ENCODE measurements around the gene SULF2.

The SULF2 gene

DNA sequence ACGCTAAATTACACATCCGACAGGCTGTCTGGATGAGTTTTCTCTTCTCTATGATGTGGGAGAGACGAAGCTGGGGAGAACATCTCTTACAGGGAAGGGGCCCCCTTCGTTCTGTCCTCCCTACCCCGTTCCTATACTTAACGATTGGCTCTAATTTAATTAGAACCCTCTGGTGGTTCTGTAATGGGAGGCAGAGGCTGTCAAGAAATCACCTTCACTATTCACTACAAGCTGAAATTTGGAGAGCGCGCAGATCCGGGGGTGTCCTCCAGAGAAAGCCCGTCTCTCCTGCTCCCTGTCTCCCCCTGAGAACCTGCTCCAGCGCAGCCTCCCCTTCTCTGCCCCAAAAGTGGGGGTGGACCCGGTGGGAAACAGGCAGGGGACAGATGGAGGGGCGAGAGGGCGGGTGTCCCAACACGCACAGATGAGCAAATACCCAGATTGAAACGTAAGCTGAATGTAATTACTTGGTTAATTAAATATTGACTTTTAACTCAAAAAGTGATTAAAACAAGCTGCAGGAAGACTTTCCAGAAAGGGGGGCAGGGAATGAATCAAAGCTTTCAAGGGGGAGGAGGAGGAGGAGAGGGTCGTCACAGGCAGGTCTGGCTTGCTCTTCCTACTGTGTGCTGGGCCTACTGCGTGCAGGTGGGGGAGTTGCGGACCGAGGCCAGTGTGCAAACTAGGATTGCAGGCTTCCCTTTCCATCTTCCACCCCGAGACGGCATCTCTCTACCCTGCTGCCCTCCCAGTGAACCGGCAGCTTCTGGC lies 1.3 kb downstream of the SULF2 start:
- DNase-seq = no peak

DNA sequence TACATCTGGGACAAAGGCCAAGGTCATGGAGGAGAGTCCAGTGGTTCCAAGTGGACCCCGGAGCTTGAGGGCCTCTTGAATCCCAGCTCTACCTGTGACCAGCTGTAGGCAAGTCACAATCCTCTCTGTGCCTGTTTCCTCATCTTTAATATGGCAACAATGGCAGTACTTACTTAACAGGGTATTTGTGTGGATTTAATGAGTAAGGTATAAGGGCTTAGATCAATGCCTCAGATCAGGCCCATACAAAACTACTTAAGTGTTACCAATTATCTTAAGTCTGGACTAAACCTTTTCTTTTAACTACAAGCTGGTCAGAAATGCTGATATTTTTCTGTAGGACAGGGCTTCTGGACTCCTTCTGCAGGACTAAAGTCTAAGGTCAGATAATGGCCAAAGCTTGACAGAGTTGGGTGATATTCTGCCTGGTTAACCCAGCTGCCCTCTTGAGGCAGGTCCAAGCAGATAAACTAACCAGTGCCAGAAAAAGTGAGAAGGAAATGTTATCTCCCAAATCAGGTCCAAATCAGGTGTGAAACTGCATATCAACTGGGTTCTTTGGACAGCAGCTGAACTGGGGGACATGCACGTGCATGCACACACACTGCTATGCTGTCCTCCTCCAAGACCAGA lies 2.2 kb downstream of the SULF2 start:
- no peak for DNase-seq

DNA sequence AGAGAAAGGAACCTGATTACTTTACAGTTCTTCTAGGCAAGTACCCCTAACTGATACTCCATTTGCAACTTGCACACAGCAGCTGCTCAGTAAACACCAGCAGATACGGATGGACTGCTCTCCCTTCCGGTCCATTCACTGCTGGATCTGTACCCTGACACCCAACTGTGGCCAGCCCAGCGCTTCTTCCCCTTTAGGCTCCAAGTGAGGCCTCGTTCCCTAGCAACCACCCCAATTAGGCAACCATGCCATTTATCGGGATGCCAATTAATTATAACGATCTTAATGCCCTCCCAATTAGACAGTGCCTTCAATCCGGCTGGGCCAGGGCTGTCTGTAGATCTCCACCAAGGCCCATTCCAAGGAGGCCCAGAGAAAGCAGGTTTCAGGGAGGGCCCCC lies 3.2 kb downstream of the SULF2 start:
- no peak for DNase-seq

DNA sequence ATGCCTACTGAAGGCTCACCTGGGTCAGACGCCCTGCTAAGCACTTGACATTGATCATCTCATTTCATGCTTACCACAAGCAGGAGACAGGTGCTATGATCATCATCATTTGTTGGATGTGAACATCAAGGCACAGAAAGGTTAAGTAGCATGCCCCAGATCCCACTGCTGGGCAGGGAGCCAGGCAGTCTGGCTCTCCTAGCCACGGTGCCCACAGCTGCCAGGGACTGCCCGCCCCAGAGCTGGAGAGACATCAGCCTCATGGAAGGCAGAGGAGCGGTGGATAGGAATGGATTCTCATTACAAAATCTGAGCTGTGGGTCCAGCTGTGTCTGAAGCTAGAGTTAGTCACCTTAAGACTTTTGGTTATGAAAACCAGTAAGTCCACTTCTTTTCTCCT lies 3.6 kb downstream of the SULF2 start:
- DNase-seq = no peak

DNA sequence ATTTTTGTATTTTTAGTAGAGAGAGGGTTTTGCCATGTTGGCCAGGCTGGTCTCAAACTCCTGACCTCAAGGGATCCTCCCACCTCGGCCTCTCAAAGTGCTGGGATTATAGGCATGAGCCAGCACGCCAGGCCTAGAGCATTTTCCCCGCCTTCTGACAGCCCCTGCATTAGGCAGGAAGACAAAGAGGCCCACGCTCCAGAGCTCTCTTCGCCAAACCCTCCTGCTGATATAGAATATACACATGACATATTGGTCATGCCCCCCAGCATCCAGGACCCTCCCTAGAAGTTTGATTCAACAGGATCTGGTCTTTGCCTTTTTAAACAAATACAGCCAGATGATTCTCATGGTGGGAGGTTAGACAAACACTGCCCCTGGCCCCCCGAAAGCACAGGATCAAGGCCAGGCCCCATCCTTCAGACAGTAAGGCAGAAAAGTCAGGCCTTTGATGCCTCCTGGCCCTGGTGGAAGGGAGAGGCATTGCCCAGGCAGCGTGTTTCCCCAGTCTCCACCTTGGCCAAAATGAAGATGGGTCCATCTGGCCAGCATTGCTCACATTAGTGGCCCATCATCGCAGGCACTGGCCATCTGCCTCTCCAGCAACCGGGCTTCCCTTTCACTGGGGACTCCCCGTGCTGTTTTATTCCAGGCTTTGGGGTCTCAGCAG lies 4.4 kb downstream of the SULF2 start:
- no peak for DNase-seq

DNA sequence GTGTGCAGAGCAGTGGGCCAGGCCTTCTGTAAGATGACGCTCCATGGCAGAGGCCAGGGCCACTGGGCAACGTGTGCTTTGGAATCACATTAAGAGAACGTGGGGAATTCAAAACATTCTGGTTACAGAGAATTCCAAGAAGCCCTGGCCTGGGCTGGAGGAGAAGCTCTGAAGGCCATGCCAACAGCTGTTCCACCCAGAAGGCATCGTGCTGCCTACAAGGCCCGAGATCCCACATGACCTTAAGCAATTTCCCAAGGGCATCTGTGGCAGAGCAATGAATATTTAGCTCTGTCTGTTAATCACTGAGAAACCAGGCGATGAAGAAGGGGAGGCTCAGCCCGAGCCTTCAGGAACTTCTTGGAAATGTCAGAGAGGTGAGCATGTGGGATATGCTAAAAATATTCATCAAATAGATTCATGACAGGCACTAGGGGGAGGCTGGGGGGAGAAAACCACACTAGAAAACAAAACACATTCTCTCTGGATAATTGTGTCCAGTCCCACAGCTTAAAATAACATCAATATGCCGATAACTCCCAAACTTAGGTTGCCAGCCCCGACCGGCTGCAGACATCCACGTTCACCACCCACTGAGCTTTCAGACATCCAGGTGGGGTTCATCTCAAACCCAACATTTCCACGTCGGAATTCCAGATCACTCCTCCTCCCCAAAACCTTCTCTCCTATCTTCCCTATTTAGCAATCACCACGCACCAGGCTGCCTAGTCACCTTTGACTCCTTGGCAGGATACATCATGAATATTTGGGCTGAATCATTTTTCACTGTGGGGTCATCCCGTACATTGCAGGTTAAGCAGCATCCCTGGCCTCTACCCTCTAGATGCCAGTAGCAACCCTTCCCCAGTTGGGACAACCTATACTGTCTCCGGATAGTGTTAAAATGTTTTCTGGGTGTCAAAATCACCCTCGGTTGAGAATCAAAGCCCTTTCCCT lies 6.6 kb downstream of the SULF2 start:
- no peak for DNase-seq

DNA sequence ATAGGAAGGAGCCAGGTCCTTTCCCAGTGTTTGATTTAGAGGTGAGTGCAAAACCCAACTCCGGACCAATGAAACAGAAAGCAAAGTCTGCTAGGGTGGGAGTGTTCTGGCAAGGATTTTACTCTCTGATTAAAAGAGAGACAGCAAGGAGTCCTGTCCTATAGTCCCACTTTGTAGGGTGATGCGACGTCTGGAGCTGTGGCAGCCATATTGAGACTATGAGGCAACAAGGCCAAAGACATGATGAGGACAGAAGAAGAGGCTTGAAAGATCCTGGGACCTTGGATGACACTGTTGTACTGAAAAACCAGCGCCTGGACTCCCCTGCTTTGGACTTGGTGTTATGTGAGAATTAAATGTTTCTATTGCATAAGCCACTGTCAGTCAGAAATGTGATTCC lies 8.1 kb downstream of the SULF2 start:
- no peak for DNase-seq

DNA sequence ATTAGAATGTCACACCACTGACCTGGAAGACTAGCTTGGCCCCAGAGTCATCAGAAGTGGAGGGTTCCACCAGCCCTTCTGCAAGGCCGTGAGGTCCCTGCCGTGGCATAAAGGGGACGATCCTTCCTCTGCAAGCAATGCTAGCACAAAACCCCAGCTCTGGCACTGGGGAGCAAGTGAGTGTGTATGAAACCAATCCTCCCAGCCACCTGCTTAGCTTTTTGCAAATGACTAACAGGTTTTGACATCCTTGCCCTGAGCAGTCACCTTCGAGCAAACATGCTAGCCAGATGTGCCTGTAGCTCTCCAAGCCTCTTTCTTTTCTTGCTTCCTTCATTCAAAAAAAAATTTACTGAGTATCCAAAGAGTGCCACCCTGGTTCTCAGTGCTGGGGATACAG lies 8.6 kb downstream of the SULF2 start:
- DNase-seq = no peak

DNA sequence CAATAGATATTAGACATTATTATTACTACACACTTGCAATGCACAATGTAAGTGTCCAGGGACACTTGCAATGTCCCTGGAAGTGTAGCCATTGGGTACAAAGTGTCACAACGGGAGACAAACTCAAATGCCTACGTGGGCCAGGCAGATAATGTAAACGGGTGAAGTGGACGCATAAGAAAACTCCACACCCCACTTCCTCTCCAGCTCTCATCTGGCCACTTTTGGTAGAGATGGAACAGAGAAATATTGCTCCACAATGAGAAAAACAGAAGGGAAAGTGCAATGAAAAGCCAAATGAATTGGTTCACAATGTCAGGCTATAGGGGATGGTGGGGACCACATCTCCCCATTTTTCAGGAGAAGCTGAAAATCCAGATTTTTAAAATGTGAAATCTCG lies 9.4 kb downstream of the SULF2 start:
- no peak for DNase-seq

DNA sequence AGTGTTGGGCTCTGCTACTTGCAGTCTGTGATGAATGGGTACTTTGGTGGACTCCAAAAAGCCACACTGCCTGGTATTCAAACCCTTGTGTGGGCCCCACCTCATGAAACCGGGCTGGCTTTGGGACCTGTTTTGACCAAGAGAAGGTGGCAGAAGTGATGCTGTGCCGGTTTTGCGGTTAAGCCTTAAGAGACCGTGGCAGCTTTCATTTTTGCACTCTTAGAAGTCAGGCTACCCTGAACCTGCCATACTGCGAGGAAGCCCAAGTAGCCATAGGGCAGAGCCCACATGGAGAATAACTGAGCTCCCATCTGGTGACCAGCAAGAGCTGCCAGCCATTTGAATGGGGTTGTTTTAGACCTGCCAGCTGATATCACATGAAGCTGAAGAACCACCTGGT lies 10.2 kb downstream of the SULF2 start:
- DNase-seq = no peak

DNA sequence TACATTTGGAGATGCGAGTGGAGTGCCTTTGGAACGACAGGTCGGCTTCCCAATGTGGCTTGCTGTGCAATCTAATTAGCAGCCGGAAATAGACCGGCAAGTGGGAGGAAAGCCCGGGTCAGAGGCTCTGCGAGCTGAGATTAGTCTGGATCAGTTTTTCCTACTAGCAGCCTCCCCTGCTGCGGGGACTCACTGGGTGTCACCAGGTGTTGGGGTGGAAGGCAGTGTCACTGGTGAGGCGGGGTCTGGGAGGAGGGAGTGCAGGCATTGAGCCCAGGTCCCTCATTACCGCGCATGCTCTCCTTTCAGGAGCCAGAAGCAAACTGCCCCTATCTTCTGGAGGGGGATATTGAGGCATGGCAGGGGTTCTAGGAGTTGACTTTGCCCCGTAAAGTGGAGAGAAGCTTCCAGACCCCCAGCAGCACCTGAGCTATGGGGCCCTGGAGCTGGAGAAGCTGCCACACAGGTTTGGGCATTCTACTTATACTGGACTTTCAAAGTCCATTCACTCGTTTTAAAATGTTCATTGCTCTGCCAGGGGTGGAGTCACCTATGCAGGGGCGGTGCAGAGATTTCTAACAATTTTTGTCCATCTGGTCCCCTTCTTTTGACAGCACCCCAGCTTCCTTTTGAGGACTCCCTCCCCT lies 11.0 kb downstream of the SULF2 start:
- no peak for DNase-seq

DNA sequence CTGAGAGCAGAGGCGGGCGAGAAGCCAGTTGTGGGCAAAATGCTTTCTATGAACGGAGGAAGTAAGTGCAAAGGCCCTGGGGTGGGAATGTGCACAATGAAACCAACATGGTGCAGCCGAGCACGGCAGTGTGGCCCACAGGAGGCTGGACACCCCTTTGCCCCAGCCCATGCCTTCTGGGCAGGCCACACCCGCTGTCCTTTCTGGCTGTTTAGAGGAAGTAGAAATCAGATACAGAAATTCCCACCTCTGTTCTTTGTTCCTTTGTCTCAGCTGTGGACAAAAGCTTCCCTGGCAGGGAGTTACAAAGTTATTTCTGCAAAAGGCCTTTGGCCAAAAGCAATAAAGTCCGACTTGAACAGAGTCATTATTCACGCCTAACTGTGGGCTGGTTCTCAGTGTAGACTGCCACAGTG lies 11.9 kb downstream of the SULF2 start:
- DNase-seq = no peak

DNA sequence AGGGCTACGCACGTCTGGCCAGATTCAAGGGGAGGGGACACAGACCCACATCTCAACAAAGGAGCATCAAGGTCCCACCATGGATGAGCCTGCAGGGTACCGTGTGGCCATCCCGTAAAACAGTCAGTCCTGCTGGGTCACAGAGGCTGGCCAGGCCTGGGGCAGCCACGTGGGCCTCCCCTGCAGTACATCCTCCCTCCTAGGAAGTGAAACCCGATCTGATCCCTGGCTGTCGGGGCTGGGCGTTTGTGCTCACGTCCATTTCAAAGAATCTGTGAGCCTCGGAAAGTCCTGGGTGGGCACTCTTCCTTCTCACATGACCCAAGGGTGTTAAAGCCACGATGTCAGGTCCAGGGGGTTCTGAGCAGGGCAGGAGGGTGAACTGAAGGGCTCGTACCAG lies 14.3 kb downstream of the SULF2 start:
- DNase-seq = no peak

DNA sequence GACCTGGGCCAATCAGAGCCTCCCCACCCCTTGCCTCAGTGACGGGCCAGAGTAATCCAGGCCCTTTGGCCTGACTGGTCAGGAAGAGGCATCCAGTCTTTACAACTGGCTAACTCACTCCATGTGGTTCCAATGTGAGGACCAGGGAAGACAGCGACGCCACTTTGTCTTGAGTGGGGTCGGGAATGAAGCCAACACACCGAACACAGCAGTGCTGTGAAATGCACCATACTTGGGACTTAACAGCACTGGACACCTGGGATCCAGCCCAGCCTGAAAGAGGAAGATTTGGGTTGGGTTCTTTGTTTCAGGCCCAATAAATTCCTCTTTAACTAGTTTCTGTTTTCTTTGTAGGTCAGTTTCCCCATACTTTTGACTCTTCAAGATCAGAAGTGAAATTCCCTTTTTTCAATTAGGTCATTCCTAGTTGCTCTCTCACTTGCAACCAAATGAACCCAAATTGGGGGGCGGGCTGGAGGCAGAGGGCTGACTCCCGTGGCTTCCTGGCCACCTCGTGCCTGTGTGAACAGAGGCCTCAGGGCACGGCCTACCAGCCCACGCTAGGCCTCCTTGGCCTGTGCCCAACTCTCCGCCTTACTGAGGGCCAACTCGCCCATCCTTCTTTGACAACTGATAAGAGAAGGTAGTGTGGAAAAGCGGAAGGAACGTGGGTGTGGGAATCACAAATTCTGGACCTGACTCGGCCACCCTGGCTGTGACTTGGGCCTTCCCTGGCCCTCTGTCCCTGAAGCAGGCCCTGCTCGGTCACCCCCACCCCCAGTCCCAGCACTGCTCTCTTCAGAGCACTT lies 17.1 kb downstream of the SULF2 start:
- no peak for DNase-seq

DNA sequence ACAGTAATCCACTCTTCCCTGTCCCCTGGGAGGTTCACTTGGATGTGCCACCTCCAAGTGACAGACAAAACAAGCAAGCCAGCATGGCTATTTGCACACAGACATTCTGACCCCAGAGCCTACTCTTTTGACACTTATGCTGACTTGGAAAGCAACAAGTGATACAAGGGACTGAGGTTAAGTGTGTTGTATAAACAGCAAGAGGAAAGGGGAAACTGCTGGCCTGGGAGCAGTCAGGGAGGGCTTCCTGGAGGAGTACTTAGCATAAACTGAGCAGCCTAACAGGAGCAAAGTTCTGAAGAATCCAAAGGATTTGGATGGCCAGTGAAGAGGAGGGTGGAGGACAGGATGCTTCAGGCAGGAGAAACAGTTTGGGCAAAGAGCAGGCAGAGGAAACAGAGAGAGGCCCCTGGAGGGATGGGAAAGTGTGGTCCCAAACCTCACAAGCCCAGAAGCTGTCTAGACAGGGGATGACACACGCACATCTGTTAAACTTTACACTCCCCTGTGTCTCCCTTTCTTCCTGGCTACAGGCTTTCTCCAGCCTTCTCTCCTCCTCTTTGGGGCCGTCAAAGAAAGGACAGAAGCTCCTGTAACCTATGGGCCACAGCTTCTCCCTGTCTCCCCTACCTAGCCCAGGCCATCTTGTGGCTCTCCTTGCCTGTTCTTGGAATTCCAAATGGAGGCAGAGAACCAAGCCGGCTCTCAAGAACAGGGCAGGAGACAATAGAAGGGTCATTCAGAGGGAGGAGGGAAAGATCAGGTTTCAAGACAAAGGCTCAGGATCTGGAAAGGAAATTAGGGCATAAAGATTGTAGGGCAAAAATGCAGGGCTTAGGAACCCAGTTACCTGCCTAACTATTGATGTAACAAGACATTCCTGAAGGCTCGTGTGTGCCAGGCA lies 19.3 kb downstream of the SULF2 start:
- no peak for DNase-seq

DNA sequence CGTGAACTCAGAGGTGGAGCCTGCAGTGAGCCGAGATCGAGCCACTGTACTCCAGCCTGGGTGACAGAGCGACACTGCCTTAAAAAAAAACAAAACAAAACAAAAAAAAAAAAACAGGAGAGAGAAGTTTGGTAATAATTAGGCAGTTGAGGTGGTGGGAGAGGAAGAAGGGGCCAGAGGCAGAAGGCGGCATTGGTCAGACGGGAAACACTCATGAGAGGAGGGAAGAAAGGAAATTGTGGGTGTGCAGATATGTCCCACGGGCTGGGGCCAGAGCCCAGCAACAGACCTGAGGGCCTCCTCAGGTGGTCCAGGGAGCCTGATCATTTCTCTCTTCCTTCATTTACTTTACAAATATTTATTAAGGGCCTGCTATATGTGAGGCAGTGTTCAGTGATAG lies 20.0 kb downstream of the SULF2 start:
- DNase-seq = no peak

DNA sequence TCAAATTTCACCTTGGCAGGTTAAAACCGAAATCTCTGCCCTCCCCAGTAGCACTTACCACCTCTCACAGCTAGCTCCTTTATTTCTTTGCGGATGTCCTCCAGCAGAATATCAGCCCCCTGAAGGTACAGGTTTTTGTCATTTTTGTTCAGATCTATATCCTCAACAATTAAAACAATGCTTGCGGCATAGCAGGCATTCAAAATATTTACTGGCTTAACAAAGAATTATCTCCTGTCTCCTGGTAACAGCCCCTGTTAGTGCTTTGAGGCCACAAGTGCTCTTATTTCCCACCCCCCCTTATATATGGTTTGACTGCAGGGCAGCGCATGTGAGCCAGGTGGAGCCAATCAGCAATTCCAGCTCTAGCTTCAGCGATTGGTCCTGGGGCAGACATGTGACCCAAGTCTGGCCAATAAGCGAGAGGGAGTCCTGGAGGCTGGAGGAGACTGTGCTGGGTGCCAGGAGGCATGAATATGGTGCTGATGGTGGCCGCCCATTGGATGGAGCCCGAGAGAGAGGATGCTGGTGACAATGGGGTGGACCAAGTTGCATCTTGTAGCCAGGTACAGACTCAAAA lies 21.0 kb downstream of the SULF2 start:
- DNase-seq = no peak

DNA sequence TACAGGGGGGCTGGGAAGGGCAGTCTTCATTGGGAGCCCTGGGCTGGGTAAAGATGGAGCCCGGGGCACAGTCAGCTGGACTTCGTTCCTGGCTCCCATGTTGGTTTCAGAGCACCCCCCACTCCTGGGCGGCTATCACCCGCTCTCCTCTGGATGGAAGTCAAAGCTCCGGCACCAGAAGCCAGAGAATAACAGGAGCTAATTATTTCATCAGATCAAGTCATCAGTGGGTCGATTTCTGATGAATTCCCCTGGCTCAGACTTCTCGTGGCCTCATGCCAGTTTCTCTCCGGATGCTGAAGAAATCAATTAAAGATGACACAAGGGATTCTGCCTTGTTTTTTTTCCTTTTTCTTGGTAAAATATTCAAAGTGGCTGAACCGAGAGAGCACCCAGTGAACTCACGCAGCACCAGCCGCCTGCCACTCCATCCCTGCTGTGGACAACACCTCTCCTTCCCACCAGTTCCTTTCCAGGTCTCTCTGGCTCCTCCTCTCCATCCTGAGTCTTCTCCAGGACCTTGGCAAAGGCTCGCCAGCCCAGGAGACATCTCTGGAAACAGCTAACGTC lies 22.5 kb downstream of the SULF2 start:
- DNase-seq = no peak

DNA sequence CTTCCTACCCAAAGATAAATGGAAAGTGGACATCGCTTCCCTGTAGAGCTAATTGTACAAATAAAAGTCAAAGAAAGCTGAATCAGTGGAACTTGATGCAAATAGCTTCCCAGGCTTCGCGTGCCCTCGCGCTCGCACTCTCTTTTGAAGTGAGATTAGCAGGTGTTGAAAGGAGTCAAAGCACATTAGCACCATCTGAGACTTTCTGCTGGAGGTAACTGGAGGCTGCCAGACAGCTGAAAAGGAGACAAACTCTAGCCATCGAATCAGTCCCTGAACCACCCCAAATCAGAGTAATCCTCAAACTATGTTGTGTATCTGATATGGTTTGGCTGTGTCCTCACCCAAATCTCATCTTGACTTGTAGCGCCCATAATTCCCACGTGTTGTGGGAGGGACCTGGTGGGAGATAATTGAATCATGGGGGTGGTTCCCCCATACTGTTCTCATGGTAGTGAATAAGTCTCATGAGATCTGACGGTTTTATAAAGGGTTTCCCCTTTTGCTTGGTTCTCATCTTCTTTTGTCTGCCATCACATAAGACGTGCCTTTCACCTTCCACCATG lies 23.7 kb downstream of the SULF2 start:
- no peak for DNase-seq

All from OCI-M1 (cell line).